IMR-90 (cell line): ENCODE measurements around the gene LTBP2.

Experiments
- CEBPB ChIP-seq: IDR thresholded peaks from 2 replicates; pipeline ENCODE4 v1.6.1; 2012; ENCODE audit warnings: low read depth, low read length, improper control_type of control experiment
- CTCF ChIP-seq: conservative IDR thresholded peaks from 2 replicates; pipeline ENCODE4 v1.5.1; 2012; ENCODE audit warnings: mild to moderate bottlenecking, low read depth, low read length, improper control_type of control experiment
- POLR2A ChIP-seq: IDR thresholded peaks from 2 replicates; pipeline ENCODE4 v1.6.1; 2012; ENCODE audit warnings: mild to moderate bottlenecking, low read depth, low read length
- RFX5 ChIP-seq: IDR thresholded peaks from 2 replicates; pipeline ENCODE4 v1.8.0; 2012; ENCODE audit warnings: low read depth, mild to moderate bottlenecking, low read length, moderate library complexity
- USF2 ChIP-seq: fragments of 150-350 bp; IDR thresholded peaks from 2 replicates; pipeline ENCODE4 v1.6.1; 2017; ENCODE audit warnings: mild to moderate bottlenecking, antibody characterized with exemption, low read length, low read depth

- TF ChIP-seq CTCF (no peak), RFX5 (no peak), POLR2A (no peak), USF2 (no peak), CEBPB (no peak)
These were observed 94.3 kb downstream of the LTBP2 start for GRCh38 chr14:74517731-74518130.
